SH-SY5Y (cell line): ENCODE data around the gene NPAT.

ENCODE experiments used
- GATA2 ChIP-seq: IDR thresholded peaks from 2 replicates; pipeline ENCODE4 v1.6.1; 2011; ENCODE audit warnings: mild to moderate bottlenecking, low read depth, low read length
- GATA3 ChIP-seq: IDR thresholded peaks from 2 replicates; pipeline ENCODE4 v1.6.1; 2011; ENCODE audit warnings: low read depth, mild to moderate bottlenecking, low read length, moderate library complexity

DNA sequence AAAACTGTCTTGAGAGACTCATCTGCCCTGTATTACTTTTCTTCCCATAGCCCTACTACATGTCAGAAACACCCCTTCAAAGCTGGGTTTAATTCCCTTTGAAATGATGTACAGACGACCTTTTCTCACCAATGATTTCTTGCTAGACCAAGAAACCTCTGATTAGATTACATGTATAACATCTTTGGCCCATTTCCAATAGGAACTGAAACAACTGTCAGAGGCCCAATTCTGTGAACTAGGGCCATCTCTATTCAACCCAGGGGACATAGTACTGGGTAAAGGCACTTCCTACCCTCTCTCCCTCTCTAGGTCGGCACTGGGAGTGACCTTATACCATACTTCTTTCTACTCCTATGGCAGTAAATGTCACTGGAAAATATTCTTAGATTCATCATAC is 19.4 kb downstream of the NPAT start:
- TF ChIP-seq GATA2 (no peak), GATA3 (no peak)
